ENCODE results near the gene EIF3A.

GRCh38 chr10:119029613-119030420 is 50.8 kb downstream of the EIF3A start, which contains the start of gene NANOS1:
- no peak for TF ChIP-seq CTCF (IDR thresholded peaks at IDR 0.05; ENCODE audit: insufficient read depth, low read depth, low read length)
- TF ChIP-seq EZH2 (IDR thresholded peaks at IDR 0.05; ENCODE audit: insufficient read depth, low read length): no peak

Measured in astrocyte (in vitro differentiated cells and primary cell).